ENCODE results near the gene NUB1.

NUB1 gene

DNA sequence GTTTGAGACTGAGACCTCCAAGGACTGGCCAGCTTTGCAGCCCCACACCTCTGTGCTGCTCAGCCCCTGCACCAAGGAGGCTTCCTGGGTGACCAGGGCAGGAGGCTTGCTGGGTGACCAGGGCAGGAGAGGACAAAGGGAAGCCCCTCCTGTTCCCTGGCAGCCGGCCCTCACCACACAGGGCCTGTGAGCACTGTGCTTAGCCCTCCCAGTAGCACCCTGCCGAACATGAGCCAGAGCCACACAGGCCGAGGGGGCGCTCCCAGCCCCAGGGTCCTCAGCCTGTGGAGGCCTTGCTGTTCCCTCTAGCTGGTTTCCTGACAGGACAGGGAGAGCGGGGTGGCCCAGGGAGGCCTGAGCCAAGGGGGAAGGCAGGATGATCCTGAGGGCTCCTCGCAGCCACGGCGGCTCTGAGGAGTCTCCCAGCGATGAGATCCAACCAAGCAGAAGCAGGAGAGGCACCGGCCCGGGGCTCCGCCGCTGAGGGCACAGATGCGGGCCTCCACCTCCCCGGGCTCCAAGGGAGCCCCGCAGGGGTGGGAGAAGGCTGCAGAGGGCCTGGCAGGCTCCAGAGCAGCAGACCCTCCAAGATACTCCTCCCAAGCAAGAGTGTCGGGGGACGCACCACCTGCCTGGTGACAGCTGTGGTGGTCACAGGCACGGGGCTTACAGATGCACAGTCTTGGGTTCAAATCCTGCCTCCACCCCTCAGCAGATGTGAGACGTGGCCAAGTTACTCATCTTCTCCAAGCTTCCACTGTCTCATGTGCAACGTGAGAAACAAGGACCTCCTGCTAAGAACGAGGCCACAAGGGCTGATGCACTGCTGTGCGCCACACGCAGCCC lies 45.8 kb downstream of the NUB1 start:
- TF ChIP-seq, protein P1, sequence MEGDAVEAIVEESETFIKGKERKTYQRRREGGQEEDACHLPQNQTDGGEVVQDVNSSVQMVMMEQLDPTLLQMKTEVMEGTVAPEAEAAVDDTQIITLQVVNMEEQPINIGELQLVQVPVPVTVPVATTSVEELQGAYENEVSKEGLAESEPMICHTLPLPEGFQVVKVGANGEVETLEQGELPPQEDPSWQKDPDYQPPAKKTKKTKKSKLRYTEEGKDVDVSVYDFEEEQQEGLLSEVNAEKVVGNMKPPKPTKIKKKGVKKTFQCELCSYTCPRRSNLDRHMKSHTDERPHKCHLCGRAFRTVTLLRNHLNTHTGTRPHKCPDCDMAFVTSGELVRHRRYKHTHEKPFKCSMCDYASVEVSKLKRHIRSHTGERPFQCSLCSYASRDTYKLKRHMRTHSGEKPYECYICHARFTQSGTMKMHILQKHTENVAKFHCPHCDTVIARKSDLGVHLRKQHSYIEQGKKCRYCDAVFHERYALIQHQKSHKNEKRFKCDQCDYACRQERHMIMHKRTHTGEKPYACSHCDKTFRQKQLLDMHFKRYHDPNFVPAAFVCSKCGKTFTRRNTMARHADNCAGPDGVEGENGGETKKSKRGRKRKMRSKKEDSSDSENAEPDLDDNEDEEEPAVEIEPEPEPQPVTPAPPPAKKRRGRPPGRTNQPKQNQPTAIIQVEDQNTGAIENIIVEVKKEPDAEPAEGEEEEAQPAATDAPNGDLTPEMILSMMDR (IDR thresholded peaks at IDR 0.05; ENCODE audit: low read depth, low read length, missing control alignments), result no peak
- no peak for DNase-seq
- H3K27ac ChIP-seq, result no peak overlapping the region
- in situ Hi-C loops (cut with HindIII; ENCODE audit: low pct_ligation_motif_present, low sequenced_read_pairs), result no loop called here
- peaks cover 8% of the 10 kb centered on the region for H3K27me3 ChIP-seq (replicated peaks)
- no peak overlapping the region for H3K4me3 ChIP-seq (ENCODE audit: low read depth, low read length)
- H3K36me3 ChIP-seq (replicated peaks), result no peaks in the 10 kb centered on the region

DNA sequence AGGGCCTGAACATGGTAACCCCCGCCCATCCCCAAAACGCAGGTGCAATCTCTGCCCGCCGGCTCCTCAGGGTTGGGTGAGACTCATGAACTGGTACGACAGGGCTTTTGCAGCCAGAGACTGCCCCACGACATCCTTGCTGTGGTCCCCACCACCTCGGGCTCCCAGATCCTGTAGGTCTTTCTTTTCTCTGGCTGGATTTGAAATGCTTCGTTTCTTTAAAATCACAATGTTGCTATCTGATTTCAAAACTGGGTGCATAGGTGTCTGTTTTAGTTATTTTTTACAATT lies 46.3 kb downstream of the NUB1 start:
- Histone ChIP-seq H3K36me3 (replicated peaks) (no peaks in the 10 kb centered on the region), H3K27me3 (replicated peaks) (peaks cover 5% of the 10 kb centered on the region), H3K4me3 (ENCODE audit: low read depth, low read length) (no peak overlapping the region), H3K27ac (no peak overlapping the region)
- no peak for DNase-seq
- TF ChIP-seq, protein P1 (IDR thresholded peaks at IDR 0.05; ENCODE audit: low read depth, low read length, missing control alignments), result no peak
- in situ Hi-C loops (cut with HindIII; ENCODE audit: low pct_ligation_motif_present, low sequenced_read_pairs), result no loop called here

DNA sequence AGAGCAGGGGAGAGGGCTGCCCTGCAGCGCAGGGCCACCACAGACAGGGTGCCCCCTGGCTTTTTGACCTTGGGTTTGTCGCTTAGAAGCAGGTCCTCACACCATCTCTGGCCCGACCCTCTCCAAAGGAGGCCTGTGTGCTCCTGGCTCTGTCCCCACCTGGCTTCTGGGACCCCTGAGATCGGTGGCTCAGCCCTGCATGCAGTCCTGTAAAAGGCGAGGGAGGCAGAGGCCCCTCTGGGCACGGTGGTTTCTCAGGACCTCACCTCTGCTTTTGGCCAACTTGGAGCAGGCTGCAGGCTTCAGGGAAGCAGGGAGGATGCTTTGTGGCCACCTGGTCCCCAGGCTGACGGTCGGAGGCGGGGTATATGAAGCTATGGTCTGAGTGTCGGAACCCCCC lies 46.8 kb downstream of the NUB1 start:
- peaks cover 5% of the 10 kb centered on the region for H3K27me3 ChIP-seq (replicated peaks)
- TF ChIP-seq, protein P1 (IDR thresholded peaks at IDR 0.05; ENCODE audit: low read depth, low read length, missing control alignments), result no peak
- no peak overlapping the region for H3K4me3 ChIP-seq (ENCODE audit: low read depth, low read length)
- H3K27ac ChIP-seq, result no peak overlapping the region
- no peaks in the 10 kb centered on the region for H3K36me3 ChIP-seq (replicated peaks)
- in situ Hi-C loops (cut with HindIII; ENCODE audit: low pct_ligation_motif_present, low sequenced_read_pairs), result no loop called here
- DNase-seq, result no peak

DNA sequence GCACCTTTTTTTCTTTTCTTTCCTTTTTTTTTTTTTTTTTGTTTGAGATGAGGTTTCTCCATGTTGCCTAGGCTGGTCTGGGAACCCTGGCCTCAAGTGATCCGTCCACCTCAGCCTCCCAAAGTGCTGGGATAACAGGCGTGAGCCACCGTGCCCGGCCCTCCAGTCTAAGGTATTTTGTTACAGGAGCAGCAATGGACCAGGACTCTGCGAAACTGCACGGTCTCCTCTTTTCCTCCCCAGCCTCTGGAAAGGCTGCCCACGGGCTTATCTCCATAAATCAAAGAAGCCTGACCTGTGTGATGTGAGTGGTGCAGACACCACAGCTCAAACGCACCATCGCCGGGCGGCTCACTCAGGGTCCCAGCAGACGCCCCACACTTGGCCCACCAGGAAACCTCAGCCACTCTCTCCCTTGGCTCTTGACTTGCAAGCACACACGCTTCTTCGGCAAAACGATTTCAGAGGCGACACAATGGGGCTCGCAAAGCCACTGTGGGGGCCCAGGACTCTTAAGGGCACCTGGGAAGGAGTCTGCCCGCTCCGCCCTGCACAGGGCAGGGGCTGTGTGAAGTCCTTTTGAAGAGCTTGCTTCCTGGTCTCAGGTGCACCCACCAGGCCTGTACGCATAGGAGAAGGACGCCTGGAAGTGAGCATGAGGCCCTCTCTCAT lies 47.6 kb downstream of the NUB1 start:
- Histone ChIP-seq H3K27ac (no peak overlapping the region), H3K27me3 (replicated peaks) (no peaks in the 10 kb centered on the region), H3K4me3 (ENCODE audit: low read depth, low read length) (no peak overlapping the region), H3K36me3 (replicated peaks) (no peaks in the 10 kb centered on the region)
- in situ Hi-C loops (cut with HindIII; ENCODE audit: low pct_ligation_motif_present, low sequenced_read_pairs), result no loop called here
- TF ChIP-seq, protein P1 (IDR thresholded peaks at IDR 0.05; ENCODE audit: low read depth, low read length, missing control alignments), result no peak
- no peak for DNase-seq

DNA sequence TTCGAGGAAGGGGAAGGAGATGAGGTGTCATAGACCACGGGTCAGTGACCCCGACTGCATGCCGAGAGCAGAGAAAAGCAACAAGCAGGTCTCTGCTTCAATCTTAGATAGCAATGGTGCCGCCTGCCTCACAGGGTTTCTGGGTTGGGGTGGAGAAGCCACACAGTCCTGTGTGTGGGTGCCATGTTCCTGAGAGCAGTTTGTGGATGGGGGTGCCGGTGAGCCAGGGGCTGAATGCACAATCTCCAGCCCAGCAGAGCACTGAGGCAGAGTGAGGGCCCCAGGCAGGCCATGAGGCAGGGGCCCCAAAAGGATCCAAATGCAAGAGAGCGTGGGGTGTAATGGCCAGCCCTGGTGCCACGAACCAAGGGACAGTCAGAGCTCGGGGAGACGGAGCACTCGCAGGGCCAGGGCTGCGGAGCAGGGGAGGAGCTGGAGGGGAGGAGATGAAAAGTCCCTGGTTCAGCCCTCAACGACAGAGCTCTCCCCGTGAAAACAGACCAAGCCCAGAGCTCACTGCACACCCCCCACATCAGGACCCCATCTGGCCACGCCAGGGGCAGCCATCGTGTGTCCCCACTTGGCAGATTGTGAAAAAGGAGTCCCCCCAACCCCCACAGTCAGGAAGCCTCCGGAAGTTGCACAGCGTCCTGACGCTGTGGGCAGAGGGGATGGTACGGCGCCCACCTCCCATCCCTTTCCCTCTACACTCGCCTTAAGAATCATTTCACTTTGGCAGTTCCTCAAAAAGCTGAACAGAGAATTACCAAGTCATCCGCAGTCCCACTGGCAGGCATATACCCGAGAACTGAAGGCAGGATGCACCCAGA lies 48.4 kb downstream of the NUB1 start:
- in situ Hi-C loops (cut with HindIII; ENCODE audit: low pct_ligation_motif_present, low sequenced_read_pairs), result no loop called here
- no peaks in the 10 kb centered on the region for H3K27me3 ChIP-seq (replicated peaks)
- DNase-seq, result no peak
- no peaks in the 10 kb centered on the region for H3K36me3 ChIP-seq (replicated peaks)
- TF ChIP-seq, protein P1 (IDR thresholded peaks at IDR 0.05; ENCODE audit: low read depth, low read length, missing control alignments), result no peak
- no peak overlapping the region for H3K27ac ChIP-seq
- no peak overlapping the region for H3K4me3 ChIP-seq (ENCODE audit: low read depth, low read length)
